ENCODE measurements around the gene ZFP28. TPM values are rescaled to one million over a fixed set of nuclear protein-coding genes. Genes with fewer than 3 reads are reported as not detected.
A peak's percentile ranks its signal among the peaks of the same experiment; 100 is the strongest.

ZFP28 gene
- total RNA-seq, 2 donors from 2014 or later, result 10.4 to 15.8 TPM

DNA sequence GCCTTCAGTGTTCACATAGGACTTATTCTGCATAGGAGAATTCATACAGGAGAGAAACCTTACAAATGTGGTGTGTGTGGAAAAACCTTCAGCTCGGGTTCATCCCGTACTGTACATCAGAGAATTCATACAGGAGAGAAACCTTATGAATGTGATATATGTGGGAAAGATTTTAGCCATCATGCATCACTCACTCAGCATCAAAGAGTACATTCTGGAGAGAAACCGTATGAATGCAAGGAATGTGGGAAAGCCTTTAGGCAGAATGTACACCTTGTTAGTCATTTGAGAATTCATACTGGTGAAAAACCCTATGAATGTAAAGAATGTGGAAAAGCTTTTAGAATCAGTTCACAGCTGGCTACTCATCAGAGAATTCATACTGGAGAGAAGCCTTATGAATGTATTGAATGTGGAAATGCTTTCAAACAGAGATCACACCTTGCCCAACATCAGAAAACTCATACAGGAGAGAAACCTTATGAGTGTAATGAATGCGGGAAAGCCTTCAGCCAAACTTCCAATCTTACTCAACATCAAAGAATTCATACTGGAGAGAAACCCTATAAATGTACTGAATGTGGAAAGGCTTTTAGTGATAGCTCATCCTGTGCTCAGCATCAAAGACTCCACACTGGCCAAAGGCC is 13.4 kb upstream of the ZFP28 start:
- no peak overlapping the region for H3K27ac ChIP-seq
- DNase-seq (ENCODE audit: low spot score) (no peak), ATAC-seq (ENCODE audit: insufficient number of reproducible peaks, low FRiP score, low read depth) (no peak)
- peaks cover 99% of the 10 kb centered on the region for H3K9me3 ChIP-seq
- TF ChIP-seq, protein P1, sequence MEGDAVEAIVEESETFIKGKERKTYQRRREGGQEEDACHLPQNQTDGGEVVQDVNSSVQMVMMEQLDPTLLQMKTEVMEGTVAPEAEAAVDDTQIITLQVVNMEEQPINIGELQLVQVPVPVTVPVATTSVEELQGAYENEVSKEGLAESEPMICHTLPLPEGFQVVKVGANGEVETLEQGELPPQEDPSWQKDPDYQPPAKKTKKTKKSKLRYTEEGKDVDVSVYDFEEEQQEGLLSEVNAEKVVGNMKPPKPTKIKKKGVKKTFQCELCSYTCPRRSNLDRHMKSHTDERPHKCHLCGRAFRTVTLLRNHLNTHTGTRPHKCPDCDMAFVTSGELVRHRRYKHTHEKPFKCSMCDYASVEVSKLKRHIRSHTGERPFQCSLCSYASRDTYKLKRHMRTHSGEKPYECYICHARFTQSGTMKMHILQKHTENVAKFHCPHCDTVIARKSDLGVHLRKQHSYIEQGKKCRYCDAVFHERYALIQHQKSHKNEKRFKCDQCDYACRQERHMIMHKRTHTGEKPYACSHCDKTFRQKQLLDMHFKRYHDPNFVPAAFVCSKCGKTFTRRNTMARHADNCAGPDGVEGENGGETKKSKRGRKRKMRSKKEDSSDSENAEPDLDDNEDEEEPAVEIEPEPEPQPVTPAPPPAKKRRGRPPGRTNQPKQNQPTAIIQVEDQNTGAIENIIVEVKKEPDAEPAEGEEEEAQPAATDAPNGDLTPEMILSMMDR (IDR thresholded peaks at IDR 0.05), result no peak
- H3K4me3 ChIP-seq, result peak overlapping the region; percentile 6
- peaks cover 42% of the 10 kb centered on the region for H3K36me3 ChIP-seq
- H3K27me3 ChIP-seq (replicated peaks; ENCODE audit: insufficient read depth), result no peaks in the 10 kb centered on the region
- H3K4me1 ChIP-seq (ENCODE audit: control insufficient read depth in 1 of 2, low read depth in 2 of 2), result no peaks in the 10 kb centered on the region

DNA sequence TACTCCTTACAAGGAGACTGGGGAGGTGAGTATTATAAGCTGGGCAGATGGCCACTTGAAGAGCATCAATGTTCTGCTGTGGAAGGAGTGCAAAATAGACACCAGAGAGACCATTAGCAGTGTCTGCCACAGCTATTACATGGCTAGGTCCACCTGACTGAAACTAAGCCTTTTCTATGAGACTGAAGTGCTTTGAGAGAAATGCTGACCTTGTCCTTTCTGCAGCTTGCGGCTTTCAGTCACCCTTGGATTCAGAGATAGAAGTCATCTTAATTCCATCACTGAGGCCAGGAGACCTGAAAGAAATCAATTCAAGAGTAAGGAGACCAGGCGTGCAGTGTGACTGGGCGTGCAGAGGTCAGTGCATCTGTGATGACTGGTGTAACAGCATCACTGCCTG is 1.3 kb upstream of the ZFP28 start:
- TF ChIP-seq, protein P1 (IDR thresholded peaks at IDR 0.05), result no peak
- Histone ChIP-seq H3K36me3 (peaks cover 16% of the 10 kb centered on the region), H3K4me3 (peak overlapping the region; percentile 86), H3K27ac (peak overlapping the region in 1 of 2 donors; percentile 83), H3K9me3 (peaks cover 52% of the 10 kb centered on the region), H3K27me3 (replicated peaks; ENCODE audit: insufficient read depth) (no peaks in the 10 kb centered on the region), H3K4me1 (ENCODE audit: control insufficient read depth in 1 of 2, low read depth in 2 of 2) (peaks cover 0 to 17% of the 10 kb centered on the region in 2 donors)
- no peak for DNase-seq (ENCODE audit: low spot score)
- no peak for ATAC-seq (ENCODE audit: insufficient number of reproducible peaks, low FRiP score, low read depth)

DNA sequence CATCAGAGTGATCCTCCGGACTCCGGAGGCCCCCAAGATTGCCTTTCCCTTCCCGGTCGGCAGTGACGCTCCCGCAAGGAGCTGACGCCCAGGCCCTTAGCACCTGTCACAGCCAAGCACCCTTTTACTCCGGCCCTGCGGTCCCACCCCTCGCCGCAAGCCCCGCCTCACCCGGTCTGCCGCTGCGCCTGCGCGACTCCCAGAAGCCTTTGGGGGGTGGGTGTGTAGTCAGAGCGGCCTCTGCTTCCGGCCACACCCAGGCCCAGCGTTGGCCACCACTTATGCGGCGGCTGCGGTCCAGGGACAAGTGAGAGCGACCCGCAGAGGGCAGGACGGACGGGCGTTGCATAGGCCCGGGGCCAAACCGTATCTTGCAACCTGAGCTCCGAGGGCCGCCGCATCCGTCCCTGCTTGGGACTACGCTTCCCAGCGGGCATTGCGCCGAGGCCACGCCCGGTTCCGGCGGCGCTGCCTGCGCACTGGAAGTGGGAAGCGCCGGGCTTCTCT is 441 bp upstream of the ZFP28 start:
- ATAC-seq (ENCODE audit: insufficient number of reproducible peaks, low FRiP score, low read depth) (peak; percentile 95), DNase-seq (ENCODE audit: low spot score) (peak; percentile 66)

DNA sequence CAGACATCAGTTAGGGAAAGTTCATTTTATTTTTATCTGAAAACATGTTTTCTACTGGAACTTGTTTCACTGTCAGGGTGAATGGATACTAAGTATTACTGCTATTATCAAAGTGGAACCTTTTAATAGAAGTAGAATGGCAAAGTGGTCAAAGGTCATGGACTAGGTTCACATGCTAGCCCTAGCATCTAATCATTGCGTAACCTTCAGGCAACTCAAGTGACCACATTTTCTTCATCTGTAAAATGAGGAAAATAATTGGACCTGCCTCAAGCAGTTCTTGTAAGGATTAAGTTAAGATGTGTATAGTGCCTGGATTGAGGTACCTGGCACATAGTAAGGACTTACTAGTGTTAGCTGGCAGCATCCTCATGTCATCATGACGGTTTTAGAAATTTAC is 5.0 kb downstream of the ZFP28 start:
- Histone ChIP-seq H3K9me3 (peaks cover 67% of the 10 kb centered on the region), H3K36me3 (peaks cover 67% of the 10 kb centered on the region), H3K27me3 (replicated peaks; ENCODE audit: insufficient read depth) (no peaks in the 10 kb centered on the region), H3K4me1 (ENCODE audit: control insufficient read depth in 1 of 2, low read depth in 2 of 2) (peaks cover 0 to 11% of the 10 kb centered on the region in 2 donors), H3K27ac (no peak overlapping the region), H3K4me3 (no peak overlapping the region)
- TF ChIP-seq, protein P1 (IDR thresholded peaks at IDR 0.05), result no peak
- ATAC-seq (ENCODE audit: insufficient number of reproducible peaks, low FRiP score, low read depth) (no peak), DNase-seq (ENCODE audit: low spot score) (no peak)

More for the DNA sequence above, 441 bp upstream of the ZFP28 start:
- H3K27me3 ChIP-seq (replicated peaks; ENCODE audit: insufficient read depth), result no peaks in the 10 kb centered on the region
- peak overlapping the region; percentile 86 for H3K4me3 ChIP-seq
- H3K9me3 ChIP-seq, result peaks cover 48% of the 10 kb centered on the region
- peaks cover 21% of the 10 kb centered on the region for H3K36me3 ChIP-seq
- H3K27ac ChIP-seq, result peak overlapping the region; percentile 83 to 91
- peaks cover 0 to 17% of the 10 kb centered on the region in 2 donors for H3K4me1 ChIP-seq (ENCODE audit: control insufficient read depth in 1 of 2, low read depth in 2 of 2)
- TF ChIP-seq, protein P1 (IDR thresholded peaks at IDR 0.05), result peak; percentile 35

DNA sequence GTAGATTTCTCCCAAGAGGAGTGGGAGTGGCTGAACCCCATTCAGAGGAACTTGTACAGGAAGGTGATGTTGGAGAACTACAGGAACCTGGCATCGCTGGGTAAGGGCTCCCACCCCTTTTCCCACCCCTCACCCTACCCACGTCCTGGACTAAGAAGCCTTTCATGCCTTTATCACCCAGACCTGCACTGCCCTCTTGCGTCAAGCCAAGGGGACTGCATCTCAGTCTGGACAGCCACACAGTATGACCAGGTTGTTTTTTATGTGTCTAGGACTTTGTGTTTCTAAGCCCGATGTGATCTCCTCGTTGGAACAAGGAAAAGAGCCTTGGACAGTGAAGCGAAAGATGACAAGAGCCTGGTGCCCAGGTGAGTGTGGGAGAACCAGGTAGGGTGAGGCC is 8.8 kb downstream of the ZFP28 start:
- Histone ChIP-seq H3K4me3 (no peak overlapping the region), H3K27me3 (replicated peaks; ENCODE audit: insufficient read depth) (no peaks in the 10 kb centered on the region), H3K4me1 (ENCODE audit: control insufficient read depth in 1 of 2, low read depth in 2 of 2) (no peaks in the 10 kb centered on the region), H3K27ac (no peak overlapping the region), H3K36me3 (peaks cover 76% of the 10 kb centered on the region), H3K9me3 (peaks cover 77% of the 10 kb centered on the region)
- DNase-seq (ENCODE audit: low spot score) (no peak), ATAC-seq (ENCODE audit: insufficient number of reproducible peaks, low FRiP score, low read depth) (no peak)
- TF ChIP-seq, protein P1 (IDR thresholded peaks at IDR 0.05), result no peak
